SHP77 (cell line): ENCODE results near the gene RTTN.
A peak's percentile ranks its signal among the peaks of the same experiment; 100 is the strongest.

Source experiments
- DNase-seq, 2 experiments: peaks; one replicate each; lab custom pipeline; 2025; lab: John Stamatoyannopoulos, UW

Gene RTTN

DNA sequence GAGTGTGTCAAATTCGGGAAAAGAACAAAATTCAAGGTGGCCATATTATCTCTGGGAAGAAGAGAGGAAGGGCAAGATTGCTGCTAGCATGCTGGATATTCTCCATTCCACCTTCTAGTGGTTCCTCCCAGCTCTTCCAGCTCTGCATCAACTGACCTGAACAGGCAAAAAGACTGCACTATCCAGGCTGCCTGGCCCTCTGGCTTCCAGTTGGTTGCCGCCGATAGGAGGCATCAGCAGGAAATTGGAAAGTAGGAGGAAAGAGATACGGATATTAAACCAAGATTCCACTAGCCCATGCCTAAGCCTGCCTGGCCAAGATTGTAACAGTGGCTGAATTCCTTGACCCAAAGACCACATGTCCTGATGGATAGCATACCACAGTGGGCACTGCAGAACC, 1.7 kb upstream of the RTTN start:
- DNase-seq = no peak

DNA sequence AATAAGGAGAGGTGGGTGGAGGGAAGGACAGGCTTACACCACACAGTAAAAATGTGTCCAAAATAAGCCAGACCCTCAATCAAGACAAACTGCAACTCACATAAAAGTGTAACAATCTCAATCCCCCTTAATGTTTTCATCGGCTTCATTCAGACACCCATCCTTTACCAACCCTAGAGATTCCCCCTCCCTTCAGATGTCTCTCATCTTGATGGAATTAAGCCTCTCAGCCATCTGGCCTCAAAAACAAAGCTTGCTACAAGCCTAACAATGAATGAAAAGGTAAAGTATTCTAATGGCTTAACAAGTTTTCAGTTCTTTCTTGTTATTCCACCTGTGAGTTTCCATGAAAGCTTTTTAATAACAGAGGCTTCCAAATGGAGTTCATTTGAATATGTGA, 5.2 kb downstream of the RTTN start:
- DNase-seq = no peak

- no peak for DNase-seq
Observed at GRCh38 chr18:70197844-70198243, 7.6 kb downstream of the RTTN start.

- no peak for DNase-seq
Observed at GRCh38 chr18:70197026-70197425, 8.5 kb downstream of the RTTN start.

DNA sequence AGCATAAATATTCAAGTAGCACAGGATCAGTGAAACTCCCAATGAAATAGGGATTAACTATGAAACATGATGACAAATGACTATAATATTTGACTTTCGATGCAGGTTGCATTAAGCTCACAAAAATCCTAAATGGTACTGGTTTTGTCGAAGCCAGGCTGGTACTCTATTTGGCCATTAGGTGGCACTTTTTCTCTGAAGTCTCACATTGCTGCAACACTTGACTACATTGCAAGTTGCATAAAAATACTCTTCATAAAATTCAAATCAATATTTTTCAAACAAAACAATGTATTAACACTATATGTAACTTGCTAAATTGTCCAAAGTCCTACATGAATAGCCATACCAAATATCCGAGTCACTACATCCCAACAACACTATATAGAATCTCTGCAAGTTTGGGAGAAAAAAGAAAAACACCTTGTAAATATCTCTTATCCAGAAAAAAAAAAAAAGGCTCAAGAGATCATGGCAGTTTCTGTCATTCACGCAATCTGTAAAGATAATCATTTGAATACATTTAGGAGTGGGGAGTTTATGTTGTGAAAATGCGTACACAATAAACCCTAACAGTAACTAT, 9.5 kb downstream of the RTTN start:
- DNase-seq = peak; percentile 14 to 43

DNA sequence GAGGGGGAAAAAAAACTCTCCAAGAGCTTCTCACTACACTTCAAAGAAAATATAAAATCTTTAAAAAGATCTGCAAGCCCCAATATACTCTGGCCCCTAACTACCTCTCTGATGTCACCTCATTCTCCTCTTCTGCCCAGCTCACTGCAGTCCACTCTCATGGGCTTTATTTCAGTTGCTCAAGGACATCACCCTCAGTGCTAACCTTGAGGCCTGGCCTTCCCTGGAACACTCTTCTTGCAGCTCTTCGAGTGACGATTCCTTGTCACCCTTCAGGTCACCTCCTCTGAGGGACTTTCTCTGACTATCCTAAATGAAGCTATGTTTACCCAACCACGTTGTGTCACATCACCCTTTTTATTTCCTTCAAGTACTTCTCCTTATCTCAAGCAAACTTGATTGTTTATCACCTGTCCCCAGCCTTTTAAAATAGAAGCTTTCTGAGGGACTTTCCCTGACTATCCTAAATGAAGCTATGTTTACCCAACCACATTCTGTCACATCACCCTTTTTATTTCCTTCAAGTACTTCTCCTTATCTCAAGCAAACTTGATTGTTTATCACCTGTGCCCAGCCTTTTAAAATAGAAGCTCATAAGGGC, 10.4 kb downstream of the RTTN start:
- DNase-seq = no peak

GRCh38 chr18:70194227-70194890, 11.1 kb downstream of the RTTN start:
- DNase-seq = no peak

GRCh38 chr18:70190529-70190928, 15.0 kb downstream of the RTTN start:
- DNase-seq = no peak

- DNase-seq = no peak
Observed at GRCh38 chr18:70188113-70188512, 17.4 kb downstream of the RTTN start.

DNA sequence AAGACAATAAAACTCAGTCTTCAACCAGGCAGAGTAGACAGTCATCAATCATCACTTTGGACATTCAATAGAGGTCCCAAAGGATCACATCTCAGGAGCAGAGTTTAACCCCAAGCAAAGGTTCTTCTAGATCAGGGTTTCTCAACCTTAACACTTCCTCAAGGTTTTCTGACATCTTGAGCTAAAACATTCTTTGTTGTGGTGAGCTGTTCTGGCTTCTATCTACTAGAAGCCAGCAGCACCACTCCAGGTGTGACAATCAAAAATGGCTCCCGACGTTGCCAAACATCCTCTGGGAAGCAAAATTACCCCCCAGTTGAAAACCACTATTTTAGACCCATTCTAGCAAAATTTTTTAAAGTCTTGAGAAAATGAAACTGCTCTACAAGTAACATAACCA, 22.0 kb downstream of the RTTN start:
- DNase-seq = no peak

- no peak for DNase-seq
Observed at GRCh38 chr18:70182548-70182947, 22.9 kb downstream of the RTTN start.

GRCh38 chr18:70181725-70182124, 23.8 kb downstream of the RTTN start:
- DNase-seq = no peak

DNA sequence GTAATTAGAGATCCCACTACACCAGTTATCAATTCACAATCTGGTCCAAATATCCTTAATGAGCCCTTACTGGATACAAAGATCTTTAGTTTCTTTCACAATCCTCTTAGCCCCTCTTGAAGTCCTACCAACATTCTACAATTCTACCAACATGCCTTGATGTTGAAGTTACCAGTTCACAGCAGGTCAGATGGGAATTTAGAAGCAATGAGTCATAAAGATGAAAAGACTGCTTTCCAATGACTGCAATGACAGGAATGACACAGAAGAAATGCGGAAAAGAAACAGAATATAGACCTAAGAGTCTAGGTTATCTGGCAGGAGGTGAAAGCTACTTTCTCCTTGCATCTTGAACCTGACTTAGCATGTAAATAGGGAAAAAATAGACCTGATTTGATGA, 24.5 kb downstream of the RTTN start:
- no peak for DNase-seq

DNA sequence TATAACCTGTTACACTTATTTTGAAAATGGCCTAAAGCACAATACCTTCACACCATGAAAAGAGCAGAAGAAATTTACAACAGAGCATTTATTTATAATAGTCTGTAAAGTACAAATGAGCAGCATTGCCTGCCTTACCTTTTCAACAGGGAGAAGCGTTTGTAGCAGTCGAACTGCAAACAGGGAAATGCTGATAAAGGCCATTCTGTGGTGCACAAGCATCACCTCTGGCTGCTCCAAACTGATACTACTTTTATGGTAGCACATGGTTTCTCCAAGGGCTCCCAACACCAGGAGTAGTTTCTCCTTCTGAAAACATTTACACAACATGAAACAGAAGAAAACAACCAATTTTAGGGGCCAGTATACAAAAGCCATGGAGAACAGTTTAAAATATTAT, 28.9 kb downstream of the RTTN start:
- no peak for DNase-seq

DNA sequence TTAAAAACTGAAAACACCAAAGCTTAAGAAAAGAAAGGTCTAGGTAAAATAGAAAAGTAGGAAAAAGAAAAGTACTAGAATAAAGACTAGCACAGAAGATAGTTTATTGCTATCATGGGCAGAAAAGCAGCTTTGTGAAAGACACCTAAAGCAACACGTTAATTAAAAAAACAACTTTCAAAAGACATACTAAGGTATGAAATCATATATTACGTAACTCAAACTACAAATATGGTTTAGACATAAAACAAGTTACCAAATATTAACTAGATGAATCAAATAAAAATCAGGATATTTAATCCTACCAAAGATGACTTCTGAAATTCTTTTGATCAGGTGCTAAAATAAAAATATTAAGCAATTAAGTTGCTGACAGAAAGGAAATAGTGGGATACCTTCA, 30.3 kb downstream of the RTTN start:
- no peak for DNase-seq

GRCh38 chr18:70172225-70172624, 33.3 kb downstream of the RTTN start:
- DNase-seq = no peak

GRCh38 chr18:70169747-70170146, 35.7 kb downstream of the RTTN start:
- no peak for DNase-seq

DNA sequence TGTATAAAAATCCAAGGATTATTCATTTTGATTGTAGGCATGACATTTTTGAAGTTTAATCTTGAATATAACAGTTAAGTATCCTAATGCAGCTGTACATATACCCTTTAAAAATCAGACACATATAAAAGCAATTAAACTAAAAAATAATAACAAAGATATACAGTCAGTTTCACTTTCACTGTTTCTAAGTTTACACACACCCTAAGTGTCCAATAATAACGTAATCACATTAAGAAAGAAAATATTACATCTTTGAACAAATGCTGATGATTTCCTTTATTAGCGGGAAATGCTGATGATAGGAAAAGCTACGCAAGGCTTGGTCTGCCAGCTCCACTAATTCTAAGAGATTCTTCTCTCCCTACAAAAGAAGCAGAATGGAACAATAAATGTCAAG, 38.8 kb downstream of the RTTN start:
- DNase-seq = no peak

DNA sequence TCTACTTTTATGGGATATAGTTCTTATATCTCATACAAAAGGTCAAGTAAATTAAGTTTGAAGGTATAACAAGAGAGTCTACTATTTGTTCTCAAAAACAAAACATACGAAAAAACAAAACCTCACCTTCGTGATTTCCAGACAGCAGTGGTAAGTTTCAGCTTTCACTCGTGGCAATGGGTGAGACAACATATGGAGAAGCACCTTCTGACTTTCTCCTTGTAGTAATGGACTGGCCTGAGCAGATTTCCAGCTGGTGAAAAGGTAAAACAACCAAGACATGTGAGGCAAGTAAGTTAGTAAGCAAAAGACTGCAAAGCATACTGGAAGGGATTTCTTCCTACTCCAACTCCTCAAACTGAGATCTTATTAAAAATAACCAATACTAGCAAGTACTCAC, 39.6 kb downstream of the RTTN start:
- no peak for DNase-seq

DNA sequence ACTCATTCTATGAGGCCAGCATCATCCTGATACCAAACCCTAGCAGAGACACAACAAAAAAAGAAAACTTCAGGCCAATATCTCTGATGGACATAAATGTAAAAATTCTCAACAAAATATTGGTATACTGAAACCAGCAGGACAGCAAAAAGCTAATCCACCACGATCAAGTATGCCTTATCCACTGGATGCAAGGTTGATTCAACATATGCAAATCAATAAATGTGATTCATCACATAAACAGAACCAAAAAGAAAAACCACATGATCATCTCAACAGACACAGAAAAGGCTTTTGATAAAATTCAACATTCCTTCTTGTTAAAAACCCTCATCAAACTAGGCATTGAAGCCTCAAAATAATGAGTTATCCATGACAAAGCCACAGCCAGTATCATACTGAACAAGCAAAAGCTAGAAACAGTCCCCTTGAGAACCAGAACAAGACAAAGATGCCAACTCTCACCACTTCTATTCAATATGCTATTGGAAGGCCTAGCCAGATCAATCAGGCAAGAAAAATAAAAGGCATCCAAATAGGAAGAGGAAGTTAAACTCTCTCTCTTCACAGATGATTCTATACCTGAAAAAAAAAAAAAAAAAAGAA, 45.3 kb downstream of the RTTN start:
- DNase-seq = no peak

DNA sequence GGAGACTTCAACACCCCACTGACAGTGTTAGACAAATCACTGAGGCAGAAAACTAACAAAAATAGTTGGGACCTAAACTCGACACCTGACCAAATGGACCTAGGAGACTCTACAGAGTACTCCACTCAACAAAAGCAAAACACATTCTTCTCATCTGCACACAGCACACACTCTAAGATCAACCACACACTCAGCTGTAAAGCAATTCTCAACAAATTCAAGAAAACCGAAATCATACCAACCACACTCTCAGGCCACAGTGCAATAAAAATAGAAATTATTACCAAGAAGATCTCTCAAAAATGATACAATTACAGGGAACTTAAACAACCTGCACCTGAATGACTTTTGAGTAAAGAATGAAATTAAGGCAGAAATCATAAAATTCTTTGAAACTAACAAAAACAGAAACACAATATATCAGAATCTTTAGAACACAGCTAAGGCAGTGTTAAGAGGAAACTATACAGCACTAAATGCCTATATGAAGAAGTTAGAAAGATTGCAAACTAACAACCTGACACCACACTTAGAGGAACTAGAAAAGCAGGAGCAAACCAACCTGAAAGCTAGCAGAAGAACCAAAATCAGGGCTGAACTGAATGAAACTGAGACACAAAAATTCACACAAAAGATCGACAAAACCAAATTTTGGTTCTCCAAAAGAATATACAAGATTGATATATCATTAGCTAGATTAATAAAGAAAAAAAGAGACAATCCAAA, 46.3 kb downstream of the RTTN start:
- no peak for DNase-seq

GRCh38 chr18:70156886-70157285, 48.6 kb downstream of the RTTN start:
- no peak for DNase-seq
